ENCODE results near the gene TRPV2. TPM values are rescaled to one million over a fixed set of nuclear protein-coding genes. Genes with fewer than 3 reads are reported as not detected.
"Not testable (repeated sequence)": the region's sequence is repeated elsewhere in the genome, so short reads cannot be mapped to it uniquely, and the experiment has no call there.

The TRPV2 gene
- total and polyA plus RNA-seq, 2 experiments from 2014 or later: 0.09 to 0.93 TPM

DNA sequence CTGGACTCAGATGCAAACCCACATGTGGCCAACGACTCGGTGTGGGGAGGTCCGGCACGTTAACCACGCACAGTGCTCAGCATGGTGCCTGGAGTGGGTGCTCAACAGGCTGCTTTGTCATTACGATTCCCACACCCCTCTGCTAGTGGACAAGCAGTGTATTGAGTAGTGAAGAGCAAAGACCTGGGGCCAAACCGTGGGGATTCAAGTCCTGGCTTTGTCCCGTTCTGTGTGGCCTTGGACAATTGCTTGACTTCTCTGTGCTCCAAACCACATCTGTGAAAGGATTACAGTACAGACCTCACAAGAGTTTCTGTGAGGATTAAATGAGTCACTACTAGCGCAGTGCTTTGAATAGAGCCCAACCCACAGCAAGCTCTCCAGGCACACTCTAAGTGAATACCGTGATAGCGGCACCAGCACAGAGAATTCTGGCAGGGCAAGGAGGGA, 33.8 kb downstream of the TRPV2 start:
- Histone ChIP-seq H3K9me3 (ENCODE audit: low read depth) (no peaks in the 10 kb centered on the region), H3K27ac (no peak overlapping the region), H3K27me3 (no peaks in the 10 kb centered on the region), H3K36me3 (peaks cover 3% of the 10 kb centered on the region), H3K4me3 (no peak overlapping the region), H3K4me1 (ENCODE audit: low read depth) (peaks cover 5% of the 10 kb centered on the region)
- TF ChIP-seq, protein P1, sequence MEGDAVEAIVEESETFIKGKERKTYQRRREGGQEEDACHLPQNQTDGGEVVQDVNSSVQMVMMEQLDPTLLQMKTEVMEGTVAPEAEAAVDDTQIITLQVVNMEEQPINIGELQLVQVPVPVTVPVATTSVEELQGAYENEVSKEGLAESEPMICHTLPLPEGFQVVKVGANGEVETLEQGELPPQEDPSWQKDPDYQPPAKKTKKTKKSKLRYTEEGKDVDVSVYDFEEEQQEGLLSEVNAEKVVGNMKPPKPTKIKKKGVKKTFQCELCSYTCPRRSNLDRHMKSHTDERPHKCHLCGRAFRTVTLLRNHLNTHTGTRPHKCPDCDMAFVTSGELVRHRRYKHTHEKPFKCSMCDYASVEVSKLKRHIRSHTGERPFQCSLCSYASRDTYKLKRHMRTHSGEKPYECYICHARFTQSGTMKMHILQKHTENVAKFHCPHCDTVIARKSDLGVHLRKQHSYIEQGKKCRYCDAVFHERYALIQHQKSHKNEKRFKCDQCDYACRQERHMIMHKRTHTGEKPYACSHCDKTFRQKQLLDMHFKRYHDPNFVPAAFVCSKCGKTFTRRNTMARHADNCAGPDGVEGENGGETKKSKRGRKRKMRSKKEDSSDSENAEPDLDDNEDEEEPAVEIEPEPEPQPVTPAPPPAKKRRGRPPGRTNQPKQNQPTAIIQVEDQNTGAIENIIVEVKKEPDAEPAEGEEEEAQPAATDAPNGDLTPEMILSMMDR (IDR thresholded peaks at IDR 0.05; ENCODE audit: low read depth, low read length): no peak
- peak in 1 of 2 donors; percentile 27 for DNase-seq (ENCODE audit: low read depth in 1 of 2, low spot score in 1 of 2)

DNA sequence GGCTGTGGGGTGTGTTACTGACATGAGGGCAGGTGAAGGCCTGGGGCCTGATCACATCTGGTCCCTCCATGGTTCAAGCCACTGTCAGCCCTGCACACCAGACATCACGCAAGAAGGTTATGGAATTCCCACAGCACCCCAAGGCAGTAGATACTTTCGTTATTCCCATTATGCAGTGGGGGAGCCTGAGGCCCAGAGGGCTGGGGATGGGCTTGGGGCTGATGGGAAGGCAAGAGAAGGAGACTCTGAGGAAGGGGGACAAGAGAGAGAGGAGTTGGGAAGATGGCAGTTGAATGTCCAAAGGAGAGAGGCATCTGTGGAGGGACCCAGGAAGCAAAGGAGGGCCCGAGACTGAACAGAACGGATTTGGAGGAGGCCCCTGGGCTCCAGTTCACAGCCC, 34.7 kb downstream of the TRPV2 start:
- Histone ChIP-seq H3K36me3 (peaks cover 3% of the 10 kb centered on the region), H3K4me1 (ENCODE audit: low read depth) (peaks cover 5% of the 10 kb centered on the region), H3K4me3 (no peak overlapping the region), H3K27me3 (no peaks in the 10 kb centered on the region), H3K27ac (peak overlapping the region; percentile 23), H3K9me3 (ENCODE audit: low read depth) (no peaks in the 10 kb centered on the region)
- no peak for DNase-seq (ENCODE audit: low read depth in 1 of 2, low spot score in 1 of 2)
- TF ChIP-seq, protein P1 (IDR thresholded peaks at IDR 0.05; ENCODE audit: low read depth, low read length): no peak

- not testable (repeated sequence) for DNase-seq (ENCODE audit: low read depth in 1 of 2, low spot score in 1 of 2)
Observed at GRCh38 chr17:16452268-16452667, 36.9 kb downstream of the TRPV2 start.

DNA sequence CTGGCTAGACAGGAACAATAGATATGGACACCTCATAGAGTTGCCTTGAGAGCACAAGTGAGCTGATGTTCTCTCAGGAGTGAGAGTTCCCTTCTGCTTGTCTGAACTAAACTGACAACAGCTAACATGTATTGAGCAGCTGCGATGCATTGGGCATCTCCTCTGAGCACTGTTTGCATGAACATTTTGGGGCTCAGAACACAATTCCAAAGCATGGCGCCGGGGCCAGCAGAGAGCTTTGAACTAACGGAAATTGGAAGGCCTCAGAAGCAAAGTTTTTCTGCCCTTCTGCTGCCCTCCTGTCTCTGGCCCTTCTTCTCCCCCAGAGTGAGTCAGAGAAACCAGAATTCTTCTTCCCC, 38.1 kb downstream of the TRPV2 start:
- DNase-seq (ENCODE audit: low read depth in 1 of 2, low spot score in 1 of 2): no peak
- Histone ChIP-seq H3K4me1 (ENCODE audit: low read depth) (peaks cover 5% of the 10 kb centered on the region), H3K27ac (peak overlapping the region; percentile 36), H3K4me3 (no peak overlapping the region), H3K27me3 (no peaks in the 10 kb centered on the region), H3K36me3 (no peaks in the 10 kb centered on the region), H3K9me3 (ENCODE audit: low read depth) (no peaks in the 10 kb centered on the region)
- TF ChIP-seq, protein P1 (IDR thresholded peaks at IDR 0.05; ENCODE audit: low read depth, low read length): no peak

More at GRCh38 chr17:16452268-16452667, 36.9 kb downstream of the TRPV2 start:
- H3K36me3 ChIP-seq; H3K27ac ChIP-seq; H3K27me3 ChIP-seq; H3K4me3 ChIP-seq; H3K9me3 ChIP-seq (ENCODE audit: low read depth); H3K4me1 ChIP-seq (ENCODE audit: low read depth): not testable (repeated sequence)

- Histone ChIP-seq H3K4me1 (ENCODE audit: low read depth) (peaks cover 20% of the 10 kb centered on the region), H3K27ac (peak overlapping the region; percentile 34), H3K9me3 (ENCODE audit: low read depth) (no peaks in the 10 kb centered on the region), H3K4me3 (no peak overlapping the region), H3K27me3 (no peaks in the 10 kb centered on the region), H3K36me3 (no peaks in the 10 kb centered on the region)
- TF ChIP-seq, protein P1 (IDR thresholded peaks at IDR 0.05; ENCODE audit: low read depth, low read length): no peak
- no peak for DNase-seq (ENCODE audit: low read depth in 1 of 2, low spot score in 1 of 2)
Observed at GRCh38 chr17:16455997-16456741, 40.8 kb downstream of the TRPV2 start.

DNA sequence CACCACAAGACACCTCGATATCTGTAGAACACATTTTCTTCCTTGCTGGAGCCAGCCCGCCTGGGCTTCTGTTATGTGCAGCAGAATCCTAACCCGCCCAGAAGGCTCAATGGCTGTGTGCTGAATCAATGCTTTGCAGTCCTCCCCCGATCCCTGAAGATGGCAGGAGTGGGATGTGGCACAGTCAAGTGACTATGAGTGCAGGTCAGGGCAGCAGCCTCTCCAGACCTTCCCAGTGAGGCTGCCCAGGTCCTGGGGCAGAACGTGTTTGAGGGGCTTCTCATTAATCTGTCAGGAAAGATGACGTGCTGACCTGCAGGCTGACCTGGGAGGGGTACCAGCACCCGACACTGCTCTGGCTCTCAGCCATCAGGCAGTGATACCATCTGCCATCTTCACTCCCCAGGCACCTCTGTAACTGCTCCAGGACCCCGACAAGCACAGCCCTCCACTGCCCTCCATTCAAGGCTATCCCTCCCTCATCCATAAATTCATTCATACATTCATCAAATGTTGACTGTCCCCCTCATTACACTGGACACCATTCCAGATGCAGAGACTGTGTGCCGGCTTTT, 41.5 kb downstream of the TRPV2 start:
- Histone ChIP-seq H3K4me3 (no peak overlapping the region), H3K27ac (peak overlapping the region; percentile 34), H3K9me3 (ENCODE audit: low read depth) (no peaks in the 10 kb centered on the region), H3K4me1 (ENCODE audit: low read depth) (peaks cover 20% of the 10 kb centered on the region), H3K27me3 (no peaks in the 10 kb centered on the region), H3K36me3 (no peaks in the 10 kb centered on the region)
- TF ChIP-seq, protein P1 (IDR thresholded peaks at IDR 0.05; ENCODE audit: low read depth, low read length): no peak
- peak; percentile 21 to 62 for DNase-seq (ENCODE audit: low read depth in 1 of 2, low spot score in 1 of 2)

Measured in cardiac muscle cell (in vitro differentiated cells and primary cell).